ENCODE measurements around the gene ATP2B1. TPM values are rescaled to one million over a fixed set of nuclear protein-coding genes. Genes with fewer than 3 reads are reported as not detected.

Gene ATP2B1
- total RNA-seq, 3 donors from 2014 or later = 22.6 to 24.5 (median 23.5) TPM

DNA sequence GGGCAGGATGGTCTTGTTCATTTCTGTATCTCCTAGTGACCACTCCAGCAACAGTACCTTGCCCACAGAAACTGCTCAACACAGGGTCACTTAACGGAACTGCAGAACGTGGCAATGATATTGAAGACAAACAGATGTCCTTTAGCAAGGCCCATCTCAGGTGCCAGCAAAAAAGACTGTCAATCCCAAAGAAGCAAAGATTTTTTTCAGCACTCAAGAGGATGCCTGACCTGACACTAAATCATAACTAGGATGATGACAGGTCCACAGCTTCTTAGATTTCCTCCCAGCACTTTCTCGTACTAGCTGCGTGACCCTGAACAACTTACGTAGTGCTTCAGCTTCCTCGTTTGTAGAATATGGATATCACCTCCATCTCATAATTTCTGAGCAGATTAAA, 39.4 kb downstream of the ATP2B1 start:
- no peak for ATAC-seq
- Mint-ChIP-seq H3K4me3 (no peak overlapping the region), H3K9me3 (no peaks in the 10 kb centered on the region), H3K36me3 (ENCODE audit: insufficient read depth) (peaks cover 17% of the 10 kb centered on the region), H3K4me1 (ENCODE audit: low read depth) (peaks cover 82% of the 10 kb centered on the region), H3K27me3 (ENCODE audit: low read depth) (no peaks in the 10 kb centered on the region)
- no peak for DNase-seq

DNA sequence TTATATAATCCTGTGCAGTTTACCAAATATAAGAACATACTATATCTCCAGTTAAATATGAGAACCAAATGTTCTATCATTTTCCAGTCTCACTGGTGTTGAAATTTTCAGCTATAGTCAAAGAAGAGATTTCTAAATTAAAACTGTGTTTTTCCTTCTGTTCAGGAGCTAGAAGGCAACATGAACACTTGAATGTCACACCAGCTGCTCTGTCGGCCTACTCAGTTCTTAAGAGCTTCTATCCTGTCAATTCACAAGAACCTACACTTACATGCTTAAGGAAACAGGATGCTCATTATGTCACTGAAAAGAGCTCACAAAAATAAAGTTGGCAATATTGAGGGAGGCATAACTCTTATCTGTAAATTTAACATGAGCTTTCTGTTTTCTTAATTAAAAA, 43.1 kb downstream of the ATP2B1 start:
- Mint-ChIP-seq H3K27me3 (ENCODE audit: low read depth) (no peaks in the 10 kb centered on the region), H3K9me3 (no peaks in the 10 kb centered on the region), H3K4me1 (ENCODE audit: low read depth) (peaks cover 74% of the 10 kb centered on the region), H3K36me3 (ENCODE audit: insufficient read depth) (peaks cover 17% of the 10 kb centered on the region), H3K4me3 (no peak overlapping the region)
- no peak for ATAC-seq
- no peak for DNase-seq

DNA sequence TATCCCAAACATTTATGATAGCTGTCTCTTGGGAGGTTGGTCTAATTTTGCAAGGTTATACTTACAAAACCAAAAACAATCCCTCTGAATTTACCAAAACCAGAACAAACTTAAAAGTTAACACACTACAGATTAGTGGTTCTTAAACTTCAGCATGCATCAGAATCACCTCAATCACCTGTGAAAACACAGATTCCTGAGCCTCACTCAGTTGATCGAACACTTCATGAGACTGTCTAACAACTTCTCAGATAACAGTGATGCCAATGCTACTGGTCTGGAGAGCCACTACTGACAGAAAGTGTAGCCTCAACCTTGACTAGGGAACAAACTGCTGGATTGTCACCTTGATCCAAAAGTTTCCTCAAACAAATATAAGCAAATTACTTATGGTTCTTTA, 44.2 kb downstream of the ATP2B1 start:
- Mint-ChIP-seq H3K4me3 (no peak overlapping the region), H3K4me1 (ENCODE audit: low read depth) (peaks cover 73% of the 10 kb centered on the region), H3K9me3 (no peaks in the 10 kb centered on the region), H3K27me3 (ENCODE audit: low read depth) (no peaks in the 10 kb centered on the region), H3K36me3 (ENCODE audit: insufficient read depth) (peaks cover 17% of the 10 kb centered on the region)
- ATAC-seq (no peak), DNase-seq (no peak)

DNA sequence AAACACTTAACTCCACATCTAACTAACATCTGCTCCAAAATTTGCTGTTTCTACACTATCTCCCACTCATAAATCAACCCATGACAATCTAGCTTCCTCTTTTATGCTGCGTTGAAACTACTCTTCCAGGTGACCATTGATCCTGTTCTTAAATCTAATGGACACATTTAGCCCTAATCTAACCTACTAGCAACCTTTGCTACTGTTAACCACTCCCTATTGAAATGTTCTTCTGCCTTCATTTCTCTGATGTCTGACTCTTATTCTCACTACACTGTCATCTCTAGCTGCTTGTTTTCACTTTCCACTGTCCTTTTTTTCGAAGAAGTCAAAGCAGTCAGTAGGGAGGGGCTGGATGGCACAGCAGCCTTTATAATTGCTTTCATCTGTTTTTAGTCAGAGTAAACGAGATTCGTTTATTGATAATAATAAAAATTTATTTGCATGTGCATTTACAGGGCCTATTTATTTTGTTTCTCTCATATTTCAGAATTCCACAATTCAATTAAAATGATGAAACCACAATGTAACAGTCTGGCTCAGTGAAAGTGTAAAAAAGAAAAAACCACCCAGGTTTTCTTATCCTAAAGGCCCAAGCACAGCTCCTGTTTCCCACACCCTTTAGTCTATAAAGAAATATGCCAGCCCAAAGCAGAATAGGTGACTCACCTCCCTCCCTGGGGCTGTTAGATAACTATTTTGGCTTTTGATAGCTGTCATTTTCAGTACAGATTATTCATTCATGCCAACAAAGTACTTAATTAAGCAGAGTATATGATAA, 44.9 kb downstream of the ATP2B1 start:
- no peaks in the 10 kb centered on the region for H3K9me3 Mint-ChIP-seq
- no peaks in the 10 kb centered on the region for H3K27me3 Mint-ChIP-seq (ENCODE audit: low read depth)
- H3K36me3 Mint-ChIP-seq (ENCODE audit: insufficient read depth) = peaks cover 16% of the 10 kb centered on the region
- ATAC-seq (peak; percentile 87 to 88), DNase-seq (peak; percentile 7)
- H3K4me3 Mint-ChIP-seq = peak overlapping the region; percentile 7
- peaks cover 74% of the 10 kb centered on the region for H3K4me1 Mint-ChIP-seq (ENCODE audit: low read depth)

DNA sequence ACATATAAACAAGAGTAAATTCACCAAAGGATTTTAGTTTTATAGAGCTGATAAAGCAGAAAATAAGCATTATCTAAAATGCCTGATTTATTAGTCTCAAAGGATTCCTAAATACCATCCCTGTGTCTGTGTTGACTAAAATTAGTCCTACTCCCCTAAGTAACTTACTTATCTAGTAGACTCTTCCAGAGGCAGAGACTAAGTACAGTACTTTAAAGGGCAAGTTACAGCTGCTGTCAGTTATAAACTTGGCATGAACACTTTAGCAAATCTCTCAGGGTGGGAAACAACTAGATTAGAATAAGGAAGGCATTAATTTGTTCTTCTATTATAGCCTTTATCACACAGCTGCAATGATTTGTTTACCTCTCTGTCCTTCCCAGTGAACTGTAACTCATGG, 46.0 kb downstream of the ATP2B1 start:
- Mint-ChIP-seq H3K36me3 (ENCODE audit: insufficient read depth) (peaks cover 14% of the 10 kb centered on the region), H3K9me3 (no peaks in the 10 kb centered on the region), H3K4me1 (ENCODE audit: low read depth) (peaks cover 75% of the 10 kb centered on the region), H3K4me3 (no peak overlapping the region), H3K27me3 (ENCODE audit: low read depth) (no peaks in the 10 kb centered on the region)
- no peak for DNase-seq
- ATAC-seq = no peak

DNA sequence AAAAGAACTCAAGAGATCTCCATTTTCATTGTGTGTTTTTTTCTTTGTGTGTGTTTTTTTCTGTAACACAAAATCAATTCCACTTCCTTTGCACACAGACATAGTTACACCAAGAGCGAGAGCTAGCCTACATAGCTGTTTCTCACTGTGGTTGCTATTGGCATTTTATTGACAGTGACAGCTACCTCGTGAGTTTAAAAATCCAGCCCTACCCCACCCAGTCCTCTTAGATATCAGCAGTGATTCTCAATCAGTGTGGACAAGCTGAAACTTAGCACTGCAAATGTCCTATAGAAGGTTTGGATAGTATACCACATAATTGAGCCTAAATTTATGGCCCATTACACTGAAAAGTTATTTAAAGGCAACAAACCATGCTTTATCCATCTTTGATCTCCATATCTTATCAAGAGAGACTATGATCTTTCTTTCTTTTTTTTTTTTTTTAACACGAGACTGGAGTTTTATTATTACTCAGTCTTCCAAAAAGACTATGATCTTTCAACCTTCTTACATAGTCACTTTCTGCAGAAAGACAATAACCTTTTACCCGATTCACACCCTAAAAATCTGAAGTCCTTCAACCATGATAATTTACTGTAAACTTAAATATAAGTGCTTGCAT, 46.8 kb downstream of the ATP2B1 start:
- DNase-seq (no peak), ATAC-seq (peak in 1 of 2 donors; percentile 16)
- H3K36me3 Mint-ChIP-seq (ENCODE audit: insufficient read depth) = peaks cover 9% of the 10 kb centered on the region
- no peaks in the 10 kb centered on the region for H3K27me3 Mint-ChIP-seq (ENCODE audit: low read depth)
- H3K4me1 Mint-ChIP-seq (ENCODE audit: low read depth) = peaks cover 75% of the 10 kb centered on the region
- H3K4me3 Mint-ChIP-seq = peak overlapping the region; percentile 7
- no peaks in the 10 kb centered on the region for H3K9me3 Mint-ChIP-seq

DNA sequence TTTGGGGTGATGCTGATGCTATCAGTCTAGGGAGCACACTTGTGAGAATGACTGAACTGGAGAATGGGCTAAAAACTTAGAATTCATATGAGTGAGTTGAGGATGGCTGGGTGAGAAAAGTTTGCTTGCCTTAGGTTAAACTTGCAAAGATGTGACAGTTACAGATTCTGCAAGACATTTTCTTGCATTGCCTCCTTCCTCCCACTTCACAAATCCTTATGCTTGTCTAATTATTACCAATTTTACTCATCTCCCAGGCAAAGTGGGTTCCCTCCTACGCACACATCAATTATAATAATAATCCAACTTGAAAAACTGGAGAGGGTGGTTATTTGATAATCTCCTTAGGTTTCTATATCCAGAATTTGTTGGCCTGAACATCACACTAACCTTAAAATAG, 50.9 kb downstream of the ATP2B1 start:
- peaks cover 58% of the 10 kb centered on the region for H3K4me1 Mint-ChIP-seq (ENCODE audit: low read depth)
- no peak for ATAC-seq
- no peaks in the 10 kb centered on the region for H3K9me3 Mint-ChIP-seq
- H3K4me3 Mint-ChIP-seq = no peak overlapping the region
- no peaks in the 10 kb centered on the region for H3K27me3 Mint-ChIP-seq (ENCODE audit: low read depth)
- H3K36me3 Mint-ChIP-seq (ENCODE audit: insufficient read depth) = peaks cover 19% of the 10 kb centered on the region
- DNase-seq = no peak

DNA sequence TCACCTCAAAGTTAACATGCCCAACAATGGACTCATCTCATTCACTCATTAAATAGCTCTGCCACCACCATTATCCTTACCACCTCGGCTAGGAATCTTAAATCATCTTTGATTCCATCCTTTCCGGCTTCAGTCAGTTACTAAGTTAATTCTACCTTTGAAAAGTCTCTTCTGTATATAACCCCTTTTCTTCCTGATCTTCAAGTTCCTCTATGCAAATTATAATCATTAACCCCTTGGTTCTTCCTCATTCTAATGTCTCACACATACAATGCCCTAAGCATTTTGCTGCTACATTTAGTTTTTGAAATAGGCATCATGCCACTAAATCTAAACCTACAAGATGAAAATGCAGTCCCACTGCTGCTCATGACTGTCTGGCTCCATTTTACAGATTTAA, 51.6 kb downstream of the ATP2B1 start:
- no peaks in the 10 kb centered on the region for H3K9me3 Mint-ChIP-seq
- no peaks in the 10 kb centered on the region for H3K27me3 Mint-ChIP-seq (ENCODE audit: low read depth)
- H3K36me3 Mint-ChIP-seq (ENCODE audit: insufficient read depth) = peaks cover 21% of the 10 kb centered on the region
- ATAC-seq (no peak), DNase-seq (no peak)
- H3K4me3 Mint-ChIP-seq = no peak overlapping the region
- peaks cover 52% of the 10 kb centered on the region for H3K4me1 Mint-ChIP-seq (ENCODE audit: low read depth)

DNA sequence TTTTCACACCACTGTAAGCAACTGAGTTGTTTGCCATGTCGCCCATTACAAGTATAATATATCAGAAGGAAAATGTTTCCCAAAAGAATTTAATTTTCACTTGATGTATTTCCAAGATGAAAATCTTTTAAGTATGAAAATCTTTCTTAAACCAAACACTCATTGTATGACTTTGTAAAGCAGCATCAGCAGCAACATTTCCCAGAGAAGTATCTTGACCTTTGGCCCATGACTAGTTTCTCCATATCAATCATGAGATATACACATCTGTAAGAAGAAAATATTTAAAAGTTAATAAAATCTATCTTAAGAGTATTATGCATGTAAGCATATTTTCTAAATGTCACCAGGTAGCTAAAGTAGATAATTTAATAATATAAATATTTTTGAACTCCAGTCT, 52.8 kb downstream of the ATP2B1 start:
- Mint-ChIP-seq H3K36me3 (ENCODE audit: insufficient read depth) (peaks cover 26% of the 10 kb centered on the region), H3K9me3 (no peaks in the 10 kb centered on the region), H3K27me3 (ENCODE audit: low read depth) (no peaks in the 10 kb centered on the region), H3K4me3 (no peak overlapping the region), H3K4me1 (ENCODE audit: low read depth) (peaks cover 48% of the 10 kb centered on the region)
- DNase-seq (no peak), ATAC-seq (no peak)

DNA sequence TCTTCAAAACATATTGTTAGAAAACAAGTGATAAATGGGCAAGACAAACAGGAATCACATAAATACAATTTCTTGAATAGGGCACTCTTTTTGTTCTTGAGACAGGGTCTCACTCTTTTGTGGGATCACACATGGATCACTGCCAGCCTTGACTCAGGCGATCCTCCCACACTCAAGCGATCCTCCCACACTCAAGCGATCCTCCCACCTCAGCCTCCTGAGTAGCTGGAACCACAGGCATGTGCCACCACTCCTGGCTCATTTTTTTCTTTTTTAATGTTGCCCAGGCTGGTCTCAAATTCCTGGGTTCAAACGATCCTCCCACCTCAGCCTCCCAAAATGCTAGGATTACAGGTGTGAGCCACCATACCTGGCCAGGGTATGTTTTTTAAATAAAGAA, 57.4 kb downstream of the ATP2B1 start:
- Mint-ChIP-seq H3K4me3 (no peak overlapping the region), H3K36me3 (ENCODE audit: insufficient read depth) (peaks cover 42% of the 10 kb centered on the region), H3K4me1 (ENCODE audit: low read depth) (peaks cover 33% of the 10 kb centered on the region), H3K27me3 (ENCODE audit: low read depth) (no peaks in the 10 kb centered on the region), H3K9me3 (no peaks in the 10 kb centered on the region)
- DNase-seq (no peak), ATAC-seq (no peak)

DNA sequence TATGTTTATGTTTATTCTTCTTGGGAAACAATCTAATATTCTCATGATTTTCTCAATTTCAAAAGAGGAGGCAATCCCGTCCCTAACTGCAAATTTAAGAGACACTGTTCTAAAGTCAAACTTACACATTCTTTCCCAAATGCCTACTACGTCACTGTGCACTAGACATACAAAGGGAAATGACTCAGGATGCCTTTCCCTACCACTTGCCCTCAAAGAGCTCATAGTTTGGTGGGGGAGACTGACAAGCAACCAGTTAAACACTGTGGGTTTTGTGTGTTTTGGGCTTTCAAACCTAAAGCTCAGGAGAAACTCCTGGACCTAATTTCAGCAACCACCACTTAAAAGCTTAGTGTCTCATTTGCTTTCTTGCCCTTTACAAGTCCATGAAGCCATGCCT, 58.4 kb downstream of the ATP2B1 start:
- no peak for DNase-seq
- no peaks in the 10 kb centered on the region for H3K9me3 Mint-ChIP-seq
- ATAC-seq = no peak
- H3K36me3 Mint-ChIP-seq (ENCODE audit: insufficient read depth) = peaks cover 43% of the 10 kb centered on the region
- peaks cover 37% of the 10 kb centered on the region for H3K4me1 Mint-ChIP-seq (ENCODE audit: low read depth)
- no peaks in the 10 kb centered on the region for H3K27me3 Mint-ChIP-seq (ENCODE audit: low read depth)
- no peak overlapping the region for H3K4me3 Mint-ChIP-seq

DNA sequence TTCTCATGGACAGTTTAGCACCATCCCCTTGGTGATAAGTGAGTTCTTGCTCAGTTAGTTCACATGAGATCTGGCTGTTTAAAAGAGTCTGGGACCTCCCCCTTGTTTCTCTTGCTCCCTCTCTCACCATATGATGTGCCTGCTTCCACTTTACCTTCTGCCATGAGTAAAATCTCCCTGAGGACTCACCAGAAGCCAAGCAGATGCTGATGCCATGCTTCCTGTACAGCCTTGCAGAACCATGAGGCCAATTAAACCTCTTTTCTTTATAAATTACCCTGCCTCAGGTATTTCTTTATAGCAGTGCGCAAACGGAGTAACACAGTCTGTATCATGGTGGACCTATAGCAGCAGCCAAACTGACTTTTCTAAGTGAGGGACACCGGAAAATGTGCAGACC, 58.8 kb downstream of the ATP2B1 start:
- peaks cover 37% of the 10 kb centered on the region for H3K4me1 Mint-ChIP-seq (ENCODE audit: low read depth)
- H3K36me3 Mint-ChIP-seq (ENCODE audit: insufficient read depth) = peaks cover 41% of the 10 kb centered on the region
- H3K4me3 Mint-ChIP-seq = no peak overlapping the region

DNA sequence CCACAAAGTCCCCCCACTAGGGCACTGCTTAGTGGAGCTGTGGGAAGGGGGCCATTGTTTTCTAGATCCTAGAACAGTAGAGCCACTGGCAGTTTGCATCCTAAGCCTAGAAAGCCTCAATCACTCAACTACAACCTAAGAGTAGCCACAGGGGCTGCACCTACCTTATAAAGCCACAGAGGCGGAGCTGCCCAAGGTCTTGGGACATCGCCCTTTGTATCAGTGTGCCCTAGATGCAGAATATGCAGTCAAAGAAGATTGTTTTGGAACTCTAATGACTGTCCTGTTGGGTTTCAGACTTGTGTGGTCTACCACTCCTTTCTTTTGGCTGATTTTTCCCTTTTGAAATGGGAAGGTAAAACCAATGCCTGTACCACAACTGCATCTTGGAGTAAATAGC, 59.5 kb downstream of the ATP2B1 start:
- Mint-ChIP-seq H3K9me3 (no peaks in the 10 kb centered on the region), H3K4me3 (no peak overlapping the region), H3K4me1 (ENCODE audit: low read depth) (peaks cover 42% of the 10 kb centered on the region), H3K36me3 (ENCODE audit: insufficient read depth) (peaks cover 45% of the 10 kb centered on the region), H3K27me3 (ENCODE audit: low read depth) (no peaks in the 10 kb centered on the region)
- DNase-seq (no peak), ATAC-seq (no peak)

More for the DNA sequence above, 58.8 kb downstream of the ATP2B1 start:
- no peaks in the 10 kb centered on the region for H3K27me3 Mint-ChIP-seq (ENCODE audit: low read depth)
- no peaks in the 10 kb centered on the region for H3K9me3 Mint-ChIP-seq
- ATAC-seq = no peak
- no peak for DNase-seq

DNA sequence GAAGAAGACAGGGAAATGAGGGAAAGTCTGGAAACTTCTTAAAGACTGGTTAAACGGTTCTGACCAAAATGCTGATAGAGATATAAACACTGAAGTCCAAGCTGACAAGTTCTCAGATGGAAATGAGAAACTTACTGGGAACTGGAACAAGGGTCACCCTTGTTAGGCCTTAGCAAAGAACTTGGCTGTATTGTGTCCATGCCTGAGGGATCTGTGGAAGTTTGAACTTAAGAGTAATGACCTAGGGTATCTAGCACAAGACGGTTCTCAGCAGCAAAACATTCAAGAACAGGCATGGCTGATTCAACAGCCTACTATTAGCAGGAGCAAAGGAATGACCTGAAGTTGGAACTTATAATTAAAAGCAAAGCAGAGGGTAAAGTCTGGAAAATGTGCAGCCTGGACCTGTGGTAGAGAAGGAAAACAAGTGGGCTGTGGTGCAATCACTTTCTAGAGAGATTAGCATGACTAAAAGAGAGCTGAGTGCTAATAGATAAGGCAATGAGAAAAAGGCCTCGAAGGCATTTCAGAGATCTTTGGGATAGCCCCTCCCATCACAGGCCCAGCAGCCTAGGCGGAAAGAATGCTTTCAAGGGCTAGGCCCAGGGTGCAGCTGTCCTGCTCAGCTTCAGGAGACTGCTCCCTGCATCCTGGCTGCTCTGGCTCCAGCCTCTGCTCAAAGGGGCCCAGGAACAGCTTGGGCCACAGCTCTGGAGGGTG, 60.3 kb downstream of the ATP2B1 start:
- H3K27me3 Mint-ChIP-seq (ENCODE audit: low read depth) = no peaks in the 10 kb centered on the region
- no peaks in the 10 kb centered on the region for H3K9me3 Mint-ChIP-seq
- DNase-seq (no peak), ATAC-seq (no peak)
- H3K4me1 Mint-ChIP-seq (ENCODE audit: low read depth) = peaks cover 45% of the 10 kb centered on the region
- no peak overlapping the region for H3K4me3 Mint-ChIP-seq
- H3K36me3 Mint-ChIP-seq (ENCODE audit: insufficient read depth) = peaks cover 41% of the 10 kb centered on the region

DNA sequence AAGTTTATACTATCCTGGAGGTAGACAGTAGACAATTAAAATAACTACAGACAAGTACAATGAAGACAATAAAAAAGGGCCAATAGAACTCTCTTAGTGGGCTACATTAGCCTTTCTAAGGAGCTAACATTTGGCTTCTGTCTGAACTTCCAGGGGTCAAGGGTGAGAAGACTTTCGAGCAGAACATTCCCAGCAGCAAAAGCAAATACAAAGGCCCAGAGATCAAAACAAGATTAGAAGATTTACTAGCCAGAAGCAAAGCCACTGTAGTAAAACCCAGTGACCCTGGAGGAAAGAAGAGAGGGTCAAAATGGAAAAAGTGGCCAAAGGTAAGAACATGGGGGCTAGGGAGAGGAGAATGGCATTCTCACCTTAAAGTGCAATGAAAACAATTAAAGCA, 63.2 kb downstream of the ATP2B1 start:
- no peaks in the 10 kb centered on the region for H3K27me3 Mint-ChIP-seq (ENCODE audit: low read depth)
- DNase-seq (no peak), ATAC-seq (no peak)
- peaks cover 44% of the 10 kb centered on the region for H3K4me1 Mint-ChIP-seq (ENCODE audit: low read depth)
- no peaks in the 10 kb centered on the region for H3K9me3 Mint-ChIP-seq
- H3K4me3 Mint-ChIP-seq = no peak overlapping the region
- peaks cover 39% of the 10 kb centered on the region for H3K36me3 Mint-ChIP-seq (ENCODE audit: insufficient read depth)

Measured in activated T-cell treated with anti-CD3 and anti-CD28 coated beads, Interleukin-2, amount 50 U/mL, for 4 hours (primary cell).